VCaP (cell line): ENCODE data around the gene SMIM38.

ENCODE experiments used
- H3K27ac ChIP-seq: fragments of 450-650 bp; 2 replicates; pipeline ENCODE4 v1.5.1; 2017
- TF ChIP-seq, protein P1 (sequence below): fragments of 450-650 bp; conservative IDR thresholded peaks from 2 replicates; pipeline ENCODE4 v1.5.1; 2017; ENCODE audit warnings: mild to moderate bottlenecking, moderate library complexity

SMIM38 gene

DNA sequence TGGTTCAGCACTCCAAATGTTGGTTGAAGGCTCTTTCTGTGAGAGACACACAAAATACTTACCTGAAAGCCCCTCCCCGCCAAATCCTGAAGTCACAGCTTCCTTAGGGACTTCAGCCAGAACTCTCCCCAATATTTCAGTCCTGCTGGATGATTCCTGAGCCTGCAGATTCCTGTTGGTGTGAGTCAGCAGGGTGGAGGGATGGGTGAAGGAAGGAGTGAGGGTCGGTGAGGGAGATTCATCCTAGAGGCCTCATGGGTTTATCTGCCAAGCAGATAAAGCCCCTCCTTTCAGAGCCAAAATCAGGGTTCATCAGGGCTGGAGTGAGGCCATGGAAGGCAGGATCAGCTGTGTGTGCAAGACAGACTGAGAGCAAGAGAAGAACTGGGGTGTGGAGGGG is 37.9 kb downstream of the SMIM38 start:
- no peak overlapping the region for H3K27ac ChIP-seq
- TF ChIP-seq, protein P1, sequence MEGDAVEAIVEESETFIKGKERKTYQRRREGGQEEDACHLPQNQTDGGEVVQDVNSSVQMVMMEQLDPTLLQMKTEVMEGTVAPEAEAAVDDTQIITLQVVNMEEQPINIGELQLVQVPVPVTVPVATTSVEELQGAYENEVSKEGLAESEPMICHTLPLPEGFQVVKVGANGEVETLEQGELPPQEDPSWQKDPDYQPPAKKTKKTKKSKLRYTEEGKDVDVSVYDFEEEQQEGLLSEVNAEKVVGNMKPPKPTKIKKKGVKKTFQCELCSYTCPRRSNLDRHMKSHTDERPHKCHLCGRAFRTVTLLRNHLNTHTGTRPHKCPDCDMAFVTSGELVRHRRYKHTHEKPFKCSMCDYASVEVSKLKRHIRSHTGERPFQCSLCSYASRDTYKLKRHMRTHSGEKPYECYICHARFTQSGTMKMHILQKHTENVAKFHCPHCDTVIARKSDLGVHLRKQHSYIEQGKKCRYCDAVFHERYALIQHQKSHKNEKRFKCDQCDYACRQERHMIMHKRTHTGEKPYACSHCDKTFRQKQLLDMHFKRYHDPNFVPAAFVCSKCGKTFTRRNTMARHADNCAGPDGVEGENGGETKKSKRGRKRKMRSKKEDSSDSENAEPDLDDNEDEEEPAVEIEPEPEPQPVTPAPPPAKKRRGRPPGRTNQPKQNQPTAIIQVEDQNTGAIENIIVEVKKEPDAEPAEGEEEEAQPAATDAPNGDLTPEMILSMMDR, result no peak

GRCh38 chr11:69194396-69194795 is 38.7 kb downstream of the SMIM38 start:
- no peak overlapping the region for H3K27ac ChIP-seq
- TF ChIP-seq, protein P1, result no peak

GRCh38 chr11:69194956-69195355 is 39.2 kb downstream of the SMIM38 start:
- no peak overlapping the region for H3K27ac ChIP-seq
- TF ChIP-seq, protein P1, result no peak

DNA sequence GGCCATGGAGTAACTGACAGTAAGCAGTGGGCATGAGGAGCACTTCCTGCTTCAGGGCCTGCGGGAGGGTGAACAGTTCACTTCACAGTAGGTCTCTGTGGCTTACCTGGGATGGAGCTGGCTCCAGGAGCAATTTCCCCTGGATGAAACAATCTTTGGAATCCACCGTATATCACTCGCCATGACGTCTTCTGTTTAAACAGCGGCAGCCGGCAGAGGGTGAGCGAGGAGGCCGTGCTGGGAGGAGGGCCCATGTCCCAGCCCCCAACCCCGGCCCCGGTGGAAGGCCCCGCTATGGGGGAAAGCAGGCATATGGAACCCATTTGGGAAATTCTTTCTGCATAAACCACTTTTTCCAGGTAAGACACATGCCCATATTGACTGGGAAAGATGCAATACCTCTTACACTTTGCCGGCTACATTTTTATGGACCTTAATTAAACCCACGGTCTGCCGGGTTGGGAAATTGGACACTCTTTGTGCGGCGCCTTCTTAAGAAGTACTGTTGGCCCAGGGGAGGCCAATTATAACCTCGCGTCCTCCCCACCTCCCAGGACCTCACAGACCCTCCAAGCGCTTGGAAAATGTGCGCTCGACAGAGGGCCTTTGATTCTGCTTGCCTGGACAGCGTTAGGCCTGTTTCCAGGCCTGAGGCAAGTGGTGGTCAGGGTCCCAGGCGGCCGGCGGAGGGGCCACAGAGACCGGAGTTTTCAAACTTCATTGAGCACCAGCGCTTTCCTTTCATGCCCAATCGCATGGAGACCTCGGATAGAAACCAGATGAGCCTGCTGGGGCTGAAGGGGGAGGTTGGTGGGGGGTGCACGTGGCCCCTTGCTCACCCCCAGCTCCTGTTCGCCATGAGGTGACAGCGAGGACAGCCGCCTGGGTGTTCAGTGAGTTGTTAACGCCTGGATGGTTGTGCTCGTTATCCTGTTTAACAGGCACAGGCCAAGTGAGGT is 40.4 kb downstream of the SMIM38 start:
- H3K27ac ChIP-seq, result no peak overlapping the region
- TF ChIP-seq, protein P1, result no peak

DNA sequence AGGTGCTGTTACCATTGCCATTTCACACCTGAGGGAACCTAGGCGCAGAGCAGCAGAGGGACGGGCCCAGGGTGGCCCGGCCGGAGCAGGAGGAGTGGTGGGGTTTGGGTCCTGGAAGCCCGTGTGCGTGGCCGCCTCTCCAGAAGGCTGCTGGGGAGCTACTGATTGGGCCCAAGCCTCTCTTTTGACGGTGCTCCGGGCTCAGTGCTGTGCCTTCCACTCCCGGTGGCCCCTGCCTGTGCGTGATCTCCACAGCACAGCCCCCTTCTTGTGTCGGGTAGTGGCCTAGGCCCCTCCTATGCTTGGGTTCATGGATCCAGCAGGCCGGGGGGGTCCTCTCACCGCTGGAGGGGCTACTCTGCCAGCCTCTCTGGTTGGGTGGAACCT is 41.0 kb downstream of the SMIM38 start:
- H3K27ac ChIP-seq, result no peak overlapping the region
- TF ChIP-seq, protein P1, result no peak

DNA sequence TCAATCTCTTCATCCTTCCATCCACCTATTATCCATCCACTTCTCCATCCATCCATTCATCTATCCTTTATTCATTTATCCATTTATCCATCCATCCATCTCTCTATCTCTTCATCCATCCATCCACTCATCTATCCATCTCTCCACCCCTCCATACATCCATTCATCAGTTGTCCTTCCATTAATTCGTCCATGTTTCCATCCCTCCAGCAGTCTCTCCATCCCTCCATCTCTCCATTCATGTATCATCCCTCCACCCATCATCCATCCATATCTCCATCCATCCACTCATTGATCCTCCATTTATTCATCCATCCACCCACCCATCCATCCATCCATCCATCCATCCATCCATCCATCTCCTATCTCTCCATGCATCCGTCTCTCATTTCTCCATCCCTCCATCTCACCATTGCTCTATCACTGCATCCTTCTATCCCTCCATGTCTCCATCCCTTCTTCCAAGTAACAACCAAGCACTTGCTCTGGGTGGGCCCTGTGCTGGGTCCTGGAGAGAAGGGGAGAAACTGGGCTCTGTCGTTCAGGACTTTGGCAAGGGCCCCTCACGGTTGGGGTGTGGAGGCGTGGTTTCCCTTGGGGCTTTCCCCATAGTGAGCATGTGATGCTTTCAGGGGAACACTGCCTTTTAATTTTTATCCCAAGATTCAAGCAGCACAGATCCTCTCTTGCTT is 43.3 kb downstream of the SMIM38 start:
- H3K27ac ChIP-seq, result no peak overlapping the region
- TF ChIP-seq, protein P1, result no peak

DNA sequence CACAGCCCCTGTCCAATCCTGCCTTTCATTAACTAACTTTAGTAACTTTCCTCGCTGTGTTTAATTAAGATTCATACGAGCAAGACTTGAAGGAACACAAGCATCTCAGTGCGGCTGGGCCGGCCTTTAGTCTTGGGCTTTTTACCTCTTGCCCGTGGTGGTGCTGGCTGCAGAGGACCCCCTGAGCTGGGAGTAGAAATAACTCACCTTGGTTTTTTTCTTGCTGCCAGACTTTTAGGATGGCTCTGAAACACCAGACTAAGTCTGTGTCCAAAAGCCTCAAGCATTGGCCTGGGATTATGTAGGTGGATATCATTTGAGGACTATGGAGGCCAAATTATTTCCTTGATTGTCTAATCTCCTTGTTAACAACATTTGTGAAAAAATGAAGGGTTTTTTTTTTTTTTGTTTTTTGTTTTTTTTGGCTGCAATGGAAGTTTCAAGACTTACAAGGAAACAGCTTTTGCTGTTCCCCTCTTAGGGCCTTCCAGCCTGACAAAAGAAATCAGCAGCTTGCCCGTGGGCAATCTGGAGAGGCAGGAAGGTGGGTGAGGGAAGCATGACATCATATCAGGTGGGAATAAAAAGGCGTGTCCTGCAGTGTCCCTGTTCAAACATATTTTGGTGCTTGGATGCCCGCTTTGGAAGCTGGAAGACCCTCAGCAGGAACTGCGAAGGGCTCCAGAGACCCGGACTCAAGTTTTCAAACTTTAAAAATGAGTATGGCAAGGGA is 44.0 kb downstream of the SMIM38 start:
- TF ChIP-seq, protein P1, result no peak

More for the DNA sequence above, 44.0 kb downstream of the SMIM38 start:
- no peak overlapping the region for H3K27ac ChIP-seq
